HEK293 (cell line): ENCODE results near the gene MYO7B.
"Not testable (repeated sequence)": the region's sequence is repeated elsewhere in the genome, so short reads cannot be mapped to it uniquely, and the experiment has no call there.

ENCODE experiments used
- KLF16 ChIP-seq: fragments of 450-650 bp; formaldehyde crosslinking; IDR thresholded peaks from 2 replicates; pipeline ENCODE4 v1.5.1; 2017; ENCODE audit warnings: missing biosample characterization, missing genetic modification characterization
- ZNF23 ChIP-seq: fragments of 450-650 bp; formaldehyde crosslinking; IDR thresholded peaks from 2 replicates; pipeline ENCODE4 v1.5.1; 2016; ENCODE audit warnings: missing biosample characterization, missing genetic modification characterization, borderline replicate concordance

DNA sequence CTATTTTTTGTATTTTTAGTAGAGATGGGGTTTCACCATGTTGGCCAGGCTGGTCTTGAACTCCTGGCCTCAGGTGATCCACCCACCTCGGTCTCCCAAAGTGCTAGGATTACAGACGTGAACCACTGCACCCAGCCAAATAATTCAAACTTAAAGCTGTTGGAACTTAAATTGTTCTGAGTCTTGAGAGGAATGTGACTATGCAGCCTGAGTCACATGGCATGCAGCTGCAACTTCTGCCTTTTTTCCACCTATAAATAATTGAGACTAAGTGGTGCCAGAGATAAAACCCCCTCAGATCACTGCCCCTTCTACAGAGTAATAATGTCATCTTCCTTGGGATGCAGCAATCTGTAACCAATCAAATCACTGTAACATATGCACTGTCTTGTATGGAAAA, 6.1 kb upstream of the MYO7B start:
- not testable (repeated sequence) for TF ChIP-seq ZNF23, KLF16 (tag by site-specific recombination)
